ENCODE data around the gene ARID4B.
"Not testable (repeated sequence)": the region's sequence is repeated elsewhere in the genome, so short reads cannot be mapped to it uniquely, and the experiment has no call there.

ARID4B gene

DNA sequence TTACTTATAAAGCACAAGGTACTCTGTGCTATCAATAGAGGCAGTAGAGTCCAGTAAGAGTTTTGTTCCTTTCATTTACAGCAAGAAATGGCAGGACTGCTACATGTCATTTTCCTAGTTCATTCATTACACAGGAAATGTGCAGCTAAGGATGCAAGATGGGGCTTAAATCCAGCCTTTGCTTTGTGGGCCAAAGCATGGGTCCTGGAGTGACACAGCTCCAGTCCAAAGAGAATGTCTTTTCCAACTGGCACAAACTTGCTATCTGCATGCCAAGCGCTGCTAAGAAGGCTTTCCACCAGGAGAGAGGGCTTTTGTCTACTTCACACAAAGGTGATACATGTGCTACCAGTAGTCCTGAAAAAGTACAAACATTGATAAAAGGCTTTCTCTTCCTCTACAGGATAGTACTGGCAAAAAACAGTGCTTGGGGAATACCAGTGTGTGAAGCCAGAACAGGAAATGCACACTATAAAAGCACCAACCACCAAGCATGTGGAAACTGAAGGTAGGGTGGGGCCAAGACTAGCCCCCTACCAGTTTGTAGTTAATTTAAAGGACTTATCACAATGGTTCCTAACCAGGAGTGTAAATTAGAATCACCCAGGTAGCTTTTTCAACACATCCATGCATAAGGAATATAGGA, 68.7 kb downstream of the ARID4B start:
- H3K4me3 Mint-ChIP-seq, result no peak overlapping the region
- no peaks in the 10 kb centered on the region for H3K27me3 Mint-ChIP-seq (ENCODE audit: low read depth)
- no peaks in the 10 kb centered on the region for H3K9me3 Mint-ChIP-seq
- H3K4me1 Mint-ChIP-seq, result no peaks in the 10 kb centered on the region
- TF ChIP-seq, protein P1, sequence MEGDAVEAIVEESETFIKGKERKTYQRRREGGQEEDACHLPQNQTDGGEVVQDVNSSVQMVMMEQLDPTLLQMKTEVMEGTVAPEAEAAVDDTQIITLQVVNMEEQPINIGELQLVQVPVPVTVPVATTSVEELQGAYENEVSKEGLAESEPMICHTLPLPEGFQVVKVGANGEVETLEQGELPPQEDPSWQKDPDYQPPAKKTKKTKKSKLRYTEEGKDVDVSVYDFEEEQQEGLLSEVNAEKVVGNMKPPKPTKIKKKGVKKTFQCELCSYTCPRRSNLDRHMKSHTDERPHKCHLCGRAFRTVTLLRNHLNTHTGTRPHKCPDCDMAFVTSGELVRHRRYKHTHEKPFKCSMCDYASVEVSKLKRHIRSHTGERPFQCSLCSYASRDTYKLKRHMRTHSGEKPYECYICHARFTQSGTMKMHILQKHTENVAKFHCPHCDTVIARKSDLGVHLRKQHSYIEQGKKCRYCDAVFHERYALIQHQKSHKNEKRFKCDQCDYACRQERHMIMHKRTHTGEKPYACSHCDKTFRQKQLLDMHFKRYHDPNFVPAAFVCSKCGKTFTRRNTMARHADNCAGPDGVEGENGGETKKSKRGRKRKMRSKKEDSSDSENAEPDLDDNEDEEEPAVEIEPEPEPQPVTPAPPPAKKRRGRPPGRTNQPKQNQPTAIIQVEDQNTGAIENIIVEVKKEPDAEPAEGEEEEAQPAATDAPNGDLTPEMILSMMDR (IDR thresholded peaks at IDR 0.05; ENCODE audit: unreplicated experiment in 3 of 3), result no peak
- no peak overlapping the region for H3K27ac Mint-ChIP-seq
- peaks cover 16% of the 10 kb centered on the region for H3K36me3 Mint-ChIP-seq (ENCODE audit: low read depth)

DNA sequence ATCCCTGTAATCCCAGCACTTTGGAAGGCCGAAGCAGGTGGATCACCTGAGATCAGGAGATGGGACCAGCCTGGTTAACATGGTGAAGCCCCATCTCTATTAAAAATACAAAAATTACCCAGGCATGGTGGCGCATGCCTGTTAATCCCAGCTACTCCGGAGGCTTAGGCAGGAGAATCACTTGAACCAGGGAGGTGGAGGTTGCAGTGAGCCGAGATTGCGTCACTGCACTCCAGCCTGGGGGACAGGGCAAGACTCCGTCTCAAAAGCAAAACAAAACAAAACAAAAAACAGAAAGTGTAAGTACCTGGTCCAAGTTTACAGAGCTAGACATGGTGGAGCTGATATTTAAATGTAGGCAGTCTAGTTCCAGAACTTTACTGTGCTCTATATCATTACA, 69.9 kb downstream of the ARID4B start:
- not testable (repeated sequence) for H3K9me3 Mint-ChIP-seq; H3K4me3 Mint-ChIP-seq; H3K4me1 Mint-ChIP-seq; H3K27me3 Mint-ChIP-seq (ENCODE audit: low read depth); H3K27ac Mint-ChIP-seq
- H3K36me3 Mint-ChIP-seq (ENCODE audit: low read depth), result peaks cover 16% of the 10 kb centered on the region

DNA sequence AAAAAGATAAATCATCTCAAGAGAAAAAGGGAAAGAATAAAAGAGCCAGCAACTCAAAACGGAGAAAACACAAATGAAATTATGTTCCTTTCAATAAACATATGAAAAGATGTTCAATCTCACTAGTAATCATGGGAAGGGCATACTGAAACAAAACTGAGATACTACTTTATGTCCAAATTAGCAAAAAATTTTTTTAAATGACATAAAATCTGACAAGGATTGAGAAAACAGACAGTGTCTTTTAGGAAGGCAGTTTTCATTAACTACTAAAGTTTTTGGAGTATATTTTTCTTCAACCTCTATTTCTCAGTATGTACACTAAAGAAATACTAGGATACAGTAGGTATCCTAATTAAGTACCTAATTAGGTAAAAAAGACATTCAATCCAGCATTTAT, 73.3 kb downstream of the ARID4B start:
- no peak overlapping the region for H3K4me3 Mint-ChIP-seq

DNA sequence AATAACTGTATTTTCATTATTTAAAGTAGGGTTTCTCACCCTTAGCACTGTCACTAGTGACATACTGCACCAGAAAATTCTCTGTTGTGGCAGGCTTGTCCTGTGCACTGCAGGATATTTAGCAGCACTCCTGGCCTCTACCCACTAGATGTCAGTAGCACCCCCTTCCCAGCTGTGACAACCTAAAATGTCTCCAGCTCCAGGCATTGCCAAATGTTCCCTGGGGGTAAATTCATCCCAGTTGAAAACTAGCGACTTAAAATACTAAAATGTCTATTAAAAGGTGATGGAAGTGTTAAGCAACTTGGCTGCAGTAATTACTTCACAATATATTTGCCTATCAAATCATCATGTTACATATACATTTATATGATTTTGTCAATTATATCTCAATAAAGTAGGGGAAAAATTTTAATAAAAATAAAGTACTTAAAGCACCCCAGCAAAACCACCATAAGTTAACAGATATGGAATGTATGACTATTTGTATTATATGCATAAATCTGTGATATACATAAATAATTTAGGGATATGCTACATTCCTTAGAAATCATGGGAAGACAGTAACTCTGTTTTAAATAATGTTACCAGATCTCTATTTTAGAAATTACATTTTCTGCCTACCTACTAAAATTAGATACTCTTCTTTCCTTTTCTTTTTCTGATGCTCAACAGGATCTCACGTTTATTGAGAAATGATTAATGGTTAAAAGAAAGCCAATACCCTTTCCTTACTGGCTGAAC, 74.6 kb downstream of the ARID4B start:
- Mint-ChIP-seq H3K27me3 (ENCODE audit: low read depth) (no peaks in the 10 kb centered on the region), H3K27ac (no peak overlapping the region), H3K9me3 (no peaks in the 10 kb centered on the region), H3K4me3 (no peak overlapping the region), H3K36me3 (ENCODE audit: low read depth) (peaks cover 31% of the 10 kb centered on the region), H3K4me1 (no peaks in the 10 kb centered on the region)
- TF ChIP-seq, protein P1 (IDR thresholded peaks at IDR 0.05; ENCODE audit: unreplicated experiment in 3 of 3), result peak; percentile 83 to 86 (median 86)

More for the DNA sequence above, 73.3 kb downstream of the ARID4B start:
- no peak overlapping the region for H3K27ac Mint-ChIP-seq
- H3K36me3 Mint-ChIP-seq (ENCODE audit: low read depth), result peaks cover 32% of the 10 kb centered on the region
- TF ChIP-seq, protein P1 (IDR thresholded peaks at IDR 0.05; ENCODE audit: unreplicated experiment in 3 of 3), result no peak
- H3K27me3 Mint-ChIP-seq (ENCODE audit: low read depth), result no peaks in the 10 kb centered on the region
- H3K4me1 Mint-ChIP-seq, result no peaks in the 10 kb centered on the region
- no peaks in the 10 kb centered on the region for H3K9me3 Mint-ChIP-seq

GRCh38 chr1:235250430-235250829, 77.5 kb downstream of the ARID4B start:
- TF ChIP-seq, protein P1 (IDR thresholded peaks at IDR 0.05; ENCODE audit: unreplicated experiment in 3 of 3), result no peak
- no peaks in the 10 kb centered on the region for H3K9me3 Mint-ChIP-seq
- H3K4me3 Mint-ChIP-seq, result no peak overlapping the region
- H3K27me3 Mint-ChIP-seq (ENCODE audit: low read depth), result no peaks in the 10 kb centered on the region
- H3K27ac Mint-ChIP-seq, result no peak overlapping the region
- H3K4me1 Mint-ChIP-seq, result no peaks in the 10 kb centered on the region
- peaks cover 36% of the 10 kb centered on the region for H3K36me3 Mint-ChIP-seq (ENCODE audit: low read depth)

GRCh38 chr1:235246022-235246948, 81.7 kb downstream of the ARID4B start:
- peaks cover 38% of the 10 kb centered on the region for H3K36me3 Mint-ChIP-seq (ENCODE audit: low read depth)
- TF ChIP-seq, protein P1 (IDR thresholded peaks at IDR 0.05; ENCODE audit: unreplicated experiment in 3 of 3), result no peak
- H3K27ac Mint-ChIP-seq, result no peak overlapping the region
- no peak overlapping the region for H3K4me3 Mint-ChIP-seq
- no peaks in the 10 kb centered on the region for H3K4me1 Mint-ChIP-seq
- no peaks in the 10 kb centered on the region for H3K9me3 Mint-ChIP-seq
- H3K27me3 Mint-ChIP-seq (ENCODE audit: low read depth), result no peaks in the 10 kb centered on the region

All from nephron (organoid).